ENCODE measurements around the gene CFAP74. TPM values are rescaled to one million over a fixed set of nuclear protein-coding genes. Genes with fewer than 3 reads are reported as not detected.

CFAP74 gene
- polyA plus RNA-seq, 1 donor (not counting 4 experiments of a cell fraction or from before 2014, with no cell fraction given) = not detected

- peaks cover 99% of the 10 kb centered on the region for H3K79me2 ChIP-seq (ENCODE audit: control insufficient read depth, insufficient read depth, low read length)
- no peaks in the 10 kb centered on the region for H3K9me3 ChIP-seq (ENCODE audit: control insufficient read depth, low read depth, low read length)
- no peaks in the 10 kb centered on the region for H3K4me1 ChIP-seq (ENCODE audit: control insufficient read depth, extremely low read depth, insufficient read depth, low read length)
- dilution Hi-C loops (cut with MboI; ENCODE audit: extremely low pct_ligation_motif_present, low sequenced_read_pairs) = no loop called here
- no peak overlapping the region for H3K4me3 ChIP-seq (ENCODE audit: control insufficient read depth in 2 of 3, extremely low read depth in 1 of 3, insufficient read depth in 2 of 3, low read depth in 1 of 3, low read length in 3 of 3)
- H3K4me2 ChIP-seq (ENCODE audit: control insufficient read depth, extremely low read depth, insufficient read depth, low read depth, low read length) = no peak overlapping the region
- peaks cover 26 to 37% of the 10 kb centered on the region in 2 experiments for H3K36me3 ChIP-seq (ENCODE audit: control insufficient read depth in 2 of 2, extremely low read depth in 1 of 2, insufficient read depth in 2 of 2, low read length in 2 of 2)
- H3K9me1 ChIP-seq (ENCODE audit: control insufficient read depth, extremely low read depth, insufficient read depth, low read length) = peaks cover 3% of the 10 kb centered on the region
- no peak for TF ChIP-seq EZH2 (IDR thresholded peaks at IDR 0.05; ENCODE audit: low read length)
- H2AFZ ChIP-seq (ENCODE audit: control insufficient read depth, low read length) = no peak overlapping the region
- H3K9ac ChIP-seq (ENCODE audit: control insufficient read depth, extremely low read depth, insufficient read depth, low read length) = no peak overlapping the region
- H3K27ac ChIP-seq (ENCODE audit: control insufficient read depth, insufficient read depth, low read length) = no peak overlapping the region
- H4K20me1 ChIP-seq (ENCODE audit: control insufficient read depth, extremely low read depth, insufficient read depth, low read length) = peaks cover 85% of the 10 kb centered on the region
- DNase-seq (ENCODE audit: low read depth, low spot score) (no peak), FAIRE-seq (no peak)
- H3K27me3 ChIP-seq (ENCODE audit: control insufficient read depth, extremely low read depth, insufficient read depth, low read length) = no peaks in the 10 kb centered on the region
Measured at GRCh38 chr1:1875932-1876331, 127.7 kb downstream of the CFAP74 start.

DNA sequence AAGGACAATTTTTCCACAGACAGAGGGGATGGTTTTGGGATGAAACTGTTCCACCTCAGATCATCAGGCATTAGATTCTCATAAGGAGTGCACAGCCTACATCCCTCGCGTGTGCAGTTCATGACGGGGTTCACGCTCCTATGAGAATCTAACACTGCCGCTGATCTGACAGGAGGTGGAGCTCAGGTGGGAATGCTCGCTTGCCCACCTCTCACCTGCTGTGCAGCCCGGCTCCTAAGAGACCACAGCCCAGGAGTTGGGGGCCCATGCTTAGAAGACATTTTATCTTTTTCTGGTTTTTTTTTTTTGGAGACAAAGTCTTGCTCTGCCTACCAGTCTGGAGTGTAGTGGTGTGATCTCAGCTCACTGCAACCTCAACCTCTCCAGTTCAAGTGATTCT lies 128.7 kb downstream of the CFAP74 start:
- H2AFZ ChIP-seq (ENCODE audit: control insufficient read depth, low read length) = no peak overlapping the region
- H3K4me2 ChIP-seq (ENCODE audit: control insufficient read depth, extremely low read depth, insufficient read depth, low read depth, low read length) = no peak overlapping the region
- H3K4me1 ChIP-seq (ENCODE audit: control insufficient read depth, extremely low read depth, insufficient read depth, low read length) = no peaks in the 10 kb centered on the region
- no peak for TF ChIP-seq EZH2 (IDR thresholded peaks at IDR 0.05; ENCODE audit: low read length)
- TF ChIP-seq, protein P1, sequence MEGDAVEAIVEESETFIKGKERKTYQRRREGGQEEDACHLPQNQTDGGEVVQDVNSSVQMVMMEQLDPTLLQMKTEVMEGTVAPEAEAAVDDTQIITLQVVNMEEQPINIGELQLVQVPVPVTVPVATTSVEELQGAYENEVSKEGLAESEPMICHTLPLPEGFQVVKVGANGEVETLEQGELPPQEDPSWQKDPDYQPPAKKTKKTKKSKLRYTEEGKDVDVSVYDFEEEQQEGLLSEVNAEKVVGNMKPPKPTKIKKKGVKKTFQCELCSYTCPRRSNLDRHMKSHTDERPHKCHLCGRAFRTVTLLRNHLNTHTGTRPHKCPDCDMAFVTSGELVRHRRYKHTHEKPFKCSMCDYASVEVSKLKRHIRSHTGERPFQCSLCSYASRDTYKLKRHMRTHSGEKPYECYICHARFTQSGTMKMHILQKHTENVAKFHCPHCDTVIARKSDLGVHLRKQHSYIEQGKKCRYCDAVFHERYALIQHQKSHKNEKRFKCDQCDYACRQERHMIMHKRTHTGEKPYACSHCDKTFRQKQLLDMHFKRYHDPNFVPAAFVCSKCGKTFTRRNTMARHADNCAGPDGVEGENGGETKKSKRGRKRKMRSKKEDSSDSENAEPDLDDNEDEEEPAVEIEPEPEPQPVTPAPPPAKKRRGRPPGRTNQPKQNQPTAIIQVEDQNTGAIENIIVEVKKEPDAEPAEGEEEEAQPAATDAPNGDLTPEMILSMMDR (optimal IDR thresholded peaks at IDR 0.05 in 1 of 3, IDR thresholded peaks at IDR 0.05 in 1 of 3, conservative IDR thresholded peaks at IDR 0.05 in 1 of 3; ENCODE audit: extremely low read depth in 1 of 3, insufficient read depth in 2 of 3, low read length in 3 of 3) = no peak
- no peak overlapping the region for H3K27ac ChIP-seq (ENCODE audit: control insufficient read depth, insufficient read depth, low read length)
- peaks cover 83% of the 10 kb centered on the region for H4K20me1 ChIP-seq (ENCODE audit: control insufficient read depth, extremely low read depth, insufficient read depth, low read length)
- dilution Hi-C loops (cut with MboI; ENCODE audit: extremely low pct_ligation_motif_present, low sequenced_read_pairs) = no loop called here
- H3K36me3 ChIP-seq (ENCODE audit: control insufficient read depth in 2 of 2, extremely low read depth in 1 of 2, insufficient read depth in 2 of 2, low read length in 2 of 2) = peaks cover 25 to 33% of the 10 kb centered on the region in 2 experiments
- H3K9me1 ChIP-seq (ENCODE audit: control insufficient read depth, extremely low read depth, insufficient read depth, low read length) = peaks cover 3% of the 10 kb centered on the region
- DNase-seq (ENCODE audit: low read depth, low spot score) (no peak), FAIRE-seq (no peak)
- H3K9me3 ChIP-seq (ENCODE audit: control insufficient read depth, low read depth, low read length) = no peaks in the 10 kb centered on the region
- H3K27me3 ChIP-seq (ENCODE audit: control insufficient read depth, extremely low read depth, insufficient read depth, low read length) = no peaks in the 10 kb centered on the region
- no peak overlapping the region for H3K4me3 ChIP-seq (ENCODE audit: control insufficient read depth in 2 of 3, extremely low read depth in 1 of 3, insufficient read depth in 2 of 3, low read depth in 1 of 3, low read length in 3 of 3)
- H3K79me2 ChIP-seq (ENCODE audit: control insufficient read depth, insufficient read depth, low read length) = peaks cover 99% of the 10 kb centered on the region
- H3K9ac ChIP-seq (ENCODE audit: control insufficient read depth, extremely low read depth, insufficient read depth, low read length) = no peak overlapping the region

DNA sequence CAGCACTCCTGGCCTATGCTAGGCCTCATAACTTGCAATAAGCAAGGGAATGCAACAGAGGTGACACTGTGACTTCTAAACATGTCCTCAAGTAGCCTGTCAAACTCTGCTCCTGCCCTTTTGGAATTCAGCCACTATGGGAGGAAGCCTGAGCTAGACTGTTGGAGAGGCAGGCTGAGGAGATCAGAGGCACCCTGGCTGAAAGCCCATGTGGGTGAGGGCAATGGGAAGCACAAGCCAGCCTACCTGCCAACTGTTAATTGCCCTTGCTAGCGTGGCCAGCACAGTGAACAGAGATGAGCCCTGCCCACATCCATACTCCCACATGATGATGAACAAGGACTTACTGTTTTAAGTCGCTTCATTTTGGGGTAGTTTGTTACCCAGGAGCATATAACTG lies 130.4 kb downstream of the CFAP74 start:
- Histone ChIP-seq H3K27ac (ENCODE audit: control insufficient read depth, insufficient read depth, low read length) (no peak overlapping the region), H3K79me2 (ENCODE audit: control insufficient read depth, insufficient read depth, low read length) (peaks cover 99% of the 10 kb centered on the region), H3K4me2 (ENCODE audit: control insufficient read depth, extremely low read depth, insufficient read depth, low read depth, low read length) (no peak overlapping the region), H4K20me1 (ENCODE audit: control insufficient read depth, extremely low read depth, insufficient read depth, low read length) (peaks cover 74% of the 10 kb centered on the region), H3K36me3 (ENCODE audit: control insufficient read depth in 2 of 2, extremely low read depth in 1 of 2, insufficient read depth in 2 of 2, low read length in 2 of 2) (peaks cover 25 to 33% of the 10 kb centered on the region in 2 experiments), H2AFZ (ENCODE audit: control insufficient read depth, low read length) (no peak overlapping the region), H3K4me3 (ENCODE audit: control insufficient read depth in 2 of 3, extremely low read depth in 1 of 3, insufficient read depth in 2 of 3, low read depth in 1 of 3, low read length in 3 of 3) (no peak overlapping the region), H3K9me1 (ENCODE audit: control insufficient read depth, extremely low read depth, insufficient read depth, low read length) (peaks cover 3% of the 10 kb centered on the region), H3K27me3 (ENCODE audit: control insufficient read depth, extremely low read depth, insufficient read depth, low read length) (no peaks in the 10 kb centered on the region), H3K9me3 (ENCODE audit: control insufficient read depth, low read depth, low read length) (no peaks in the 10 kb centered on the region), H3K4me1 (ENCODE audit: control insufficient read depth, extremely low read depth, insufficient read depth, low read length) (no peaks in the 10 kb centered on the region), H3K9ac (ENCODE audit: control insufficient read depth, extremely low read depth, insufficient read depth, low read length) (no peak overlapping the region)
- dilution Hi-C loops (cut with MboI; ENCODE audit: extremely low pct_ligation_motif_present, low sequenced_read_pairs) = no loop called here
- TF ChIP-seq, protein P1 (optimal IDR thresholded peaks at IDR 0.05 in 1 of 3, IDR thresholded peaks at IDR 0.05 in 1 of 3, conservative IDR thresholded peaks at IDR 0.05 in 1 of 3; ENCODE audit: extremely low read depth in 1 of 3, insufficient read depth in 2 of 3, low read length in 3 of 3) = no peak
- TF ChIP-seq EZH2 (IDR thresholded peaks at IDR 0.05; ENCODE audit: low read length) = no peak
- DNase-seq (ENCODE audit: low read depth, low spot score) (no peak), FAIRE-seq (no peak)
